Muscle of back (tissue), 11 donors: Measurements from ENCODE around the gene FCAR. TPM values are rescaled to one million over a fixed set of nuclear protein-coding genes. Genes with fewer than 3 reads are reported as not detected.
"Not testable (repeated sequence)": the region's sequence is repeated elsewhere in the genome, so short reads cannot be mapped to it uniquely, and the experiment has no call there.

Experiments used
- DNase-seq, 3 donors: peaks; one replicate each; pipeline versions ENCODE4 v3.0.0 to v3.0.0-alpha.2; 2013
- polyA plus RNA-seq, 10 donors: library from polyadenylated mRNA; unstranded; fragments of 120-200 nt; gene quantifications; one replicate each; pipeline ENCODE4 v1.2.1, GENCODE V29; 2013; ENCODE audit not compliant: insufficient read length in 10 of 10

Gene FCAR
- polyA plus RNA-seq, 10 donors = 0.12 to 0.67 (median 0.41) TPM; not detected in 1

DNA sequence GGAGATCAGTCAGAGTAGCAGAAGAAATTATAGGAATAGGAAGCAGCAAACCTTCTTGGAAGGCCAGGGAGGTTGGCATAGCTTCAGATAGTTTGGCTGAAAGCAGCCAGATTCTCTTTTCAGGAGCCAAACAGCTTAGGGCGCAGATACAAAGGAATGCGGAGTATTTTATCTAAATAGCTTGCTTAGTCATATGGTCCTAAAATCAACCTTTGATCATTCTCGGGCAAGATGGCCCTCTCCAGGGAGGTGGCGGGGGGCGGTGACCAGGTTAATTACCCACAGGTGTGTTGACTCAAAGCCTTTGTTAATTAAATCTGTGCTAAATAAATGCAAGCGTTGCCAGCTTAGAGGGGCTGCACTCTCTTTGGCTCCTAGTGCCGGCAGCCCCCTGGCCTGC, 19.4 kb downstream of the FCAR start:
- no peak for DNase-seq

- not testable (repeated sequence) for DNase-seq
These were observed 20.1 kb downstream of the FCAR start for GRCh38 chr19:54894106-54894505.

DNA sequence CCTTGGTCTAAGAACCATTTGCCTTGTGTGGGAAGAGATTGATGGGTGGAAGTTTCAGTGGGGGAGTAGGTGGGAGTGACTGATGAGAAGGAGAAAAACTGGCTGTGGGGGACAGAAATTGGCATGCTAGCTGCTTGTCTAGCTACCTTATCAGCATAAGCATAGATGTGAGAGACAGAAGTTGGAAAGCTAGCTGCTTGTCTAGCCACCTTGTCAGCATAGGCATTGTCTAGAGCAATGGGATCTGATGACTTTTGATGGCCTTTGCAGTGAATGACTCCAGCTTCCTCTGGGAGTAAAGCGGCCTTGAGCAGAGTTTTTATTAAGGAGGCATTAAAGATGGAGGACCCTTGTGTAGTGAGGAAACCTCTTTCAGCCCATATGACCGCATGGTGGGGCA, 22.0 kb downstream of the FCAR start:
- DNase-seq = no peak

- DNase-seq = not testable (repeated sequence)
These were observed 24.6 kb downstream of the FCAR start for GRCh38 chr19:54898685-54899084.

- DNase-seq = not testable (repeated sequence)
These were observed 25.6 kb downstream of the FCAR start for GRCh38 chr19:54899646-54900045.

DNA sequence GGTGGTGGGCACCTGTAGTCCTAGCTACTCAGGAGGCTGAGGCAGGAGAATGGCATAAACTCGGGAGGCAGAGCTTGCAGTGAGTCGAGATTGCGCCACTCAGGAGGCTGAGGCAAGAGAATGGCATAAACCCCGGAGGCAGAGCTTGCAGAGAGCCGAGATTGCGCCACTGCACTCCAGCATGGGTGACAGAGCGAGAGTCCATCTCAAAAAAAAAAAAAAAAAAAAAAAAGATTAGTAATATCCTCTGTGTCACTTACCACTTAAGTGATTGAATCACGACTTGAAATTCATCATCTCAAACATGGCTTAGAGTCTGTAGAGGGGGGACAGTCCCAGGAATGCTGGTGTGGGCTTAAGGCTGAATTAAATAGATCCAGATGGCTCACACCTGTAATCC, 27.1 kb downstream of the FCAR start:
- not testable (repeated sequence) for DNase-seq

DNA sequence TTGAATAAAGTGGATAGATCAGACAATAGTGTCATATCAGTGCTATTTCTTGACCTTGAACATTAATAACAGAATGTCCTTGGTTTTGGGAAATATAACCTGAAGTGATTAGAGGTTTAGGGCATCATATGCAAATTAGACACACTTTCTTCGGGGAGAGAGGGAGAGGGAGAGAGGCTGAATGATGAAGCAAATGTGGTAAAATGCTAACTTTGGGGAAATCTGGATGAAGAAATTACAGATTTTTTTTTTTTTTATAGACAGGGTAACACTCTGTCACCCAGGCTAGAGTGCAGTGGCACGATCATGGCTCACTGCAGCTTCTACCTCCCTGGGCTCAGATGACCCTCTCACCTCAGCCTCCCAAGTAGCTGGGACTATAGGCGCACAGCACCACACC, 28.0 kb downstream of the FCAR start:
- DNase-seq = no peak

DNA sequence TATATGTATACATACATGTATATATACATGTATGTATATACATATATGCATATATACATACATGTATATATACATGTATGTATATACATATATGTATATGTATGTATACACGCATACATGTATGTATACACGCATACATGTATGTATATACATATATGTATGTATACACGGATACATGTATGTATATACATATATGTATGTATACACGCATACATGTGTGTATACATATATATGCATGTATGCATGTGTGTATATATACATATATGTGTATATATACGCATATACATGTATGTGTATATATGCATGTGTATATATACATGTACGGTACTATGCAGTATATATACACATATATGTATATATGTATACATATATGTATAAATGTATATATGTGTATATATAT, 29.3 kb downstream of the FCAR start:
- DNase-seq = no peak

- DNase-seq = not testable (repeated sequence)
These were observed 30.2 kb downstream of the FCAR start for GRCh38 chr19:54904261-54904660.

DNA sequence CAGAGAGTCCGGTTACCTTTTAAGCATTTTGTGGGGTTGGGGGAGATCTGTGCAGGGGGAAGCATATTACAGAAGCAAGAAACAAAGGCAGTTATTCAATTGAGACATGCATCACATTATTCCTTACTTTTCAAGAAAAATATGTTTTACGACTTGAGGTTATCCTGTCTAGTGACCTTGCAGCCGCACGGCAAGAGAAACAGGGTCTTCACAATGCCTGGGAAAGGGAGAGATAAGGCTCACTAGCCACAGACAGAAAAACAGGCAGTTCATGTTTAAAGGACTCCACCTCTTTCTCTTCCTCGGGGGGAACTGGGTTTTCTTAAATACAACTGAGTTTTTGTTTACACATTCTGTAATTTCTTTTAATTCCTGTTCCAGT, 31.4 kb downstream of the FCAR start:
- DNase-seq = no peak

DNA sequence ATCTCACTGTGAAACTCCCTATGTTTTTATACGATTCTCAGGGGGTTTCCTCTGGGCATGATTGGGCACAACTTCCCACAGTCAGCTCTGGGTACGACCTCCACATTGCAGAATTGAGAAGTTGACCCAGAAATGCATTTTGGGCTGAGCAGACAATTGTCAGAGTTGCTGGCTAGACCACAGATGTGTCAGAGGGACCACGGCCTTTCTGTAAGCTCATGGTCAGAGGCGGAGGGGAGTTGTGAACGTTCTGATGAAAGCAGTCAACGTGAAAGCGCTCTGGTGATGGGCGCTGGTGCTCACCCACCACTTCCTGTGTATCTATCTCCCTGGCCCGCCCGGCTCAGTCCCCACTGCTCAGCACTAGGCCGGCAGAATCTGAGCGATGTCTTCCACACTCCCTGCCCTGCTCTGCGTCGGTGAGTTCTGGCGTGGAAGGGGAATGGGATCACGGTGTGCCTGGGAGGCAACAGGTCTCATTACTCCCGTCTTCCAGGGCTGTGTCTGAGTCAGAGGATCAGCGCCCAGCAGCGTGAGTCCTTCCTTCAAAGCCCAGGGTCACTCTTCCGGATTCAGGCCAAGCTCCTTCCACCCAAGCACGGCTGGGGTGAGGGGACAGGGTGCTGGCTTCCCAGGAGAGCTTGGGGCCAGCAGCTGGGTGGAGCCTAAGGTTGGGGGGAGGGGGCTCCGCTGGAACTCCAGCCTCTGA, 31.9 kb downstream of the FCAR start, which contains the start of gene NCR1:
Gene NCR1, plus strand, starts transcription at position 346 of the 709 bp plus-strand sequence. Its CDS starts 40 bp downstream, at position 386.
- DNase-seq = no peak

GRCh38 chr19:54906819-54907218, 32.8 kb downstream of the FCAR start:
- DNase-seq = no peak

GRCh38 chr19:54907899-54908298, 33.9 kb downstream of the FCAR start:
- not testable (repeated sequence) for DNase-seq

- DNase-seq = peak in 1 of 3 donors; percentile 2
These were observed 42.8 kb downstream of the FCAR start for GRCh38 chr19:54916822-54917221.

DNA sequence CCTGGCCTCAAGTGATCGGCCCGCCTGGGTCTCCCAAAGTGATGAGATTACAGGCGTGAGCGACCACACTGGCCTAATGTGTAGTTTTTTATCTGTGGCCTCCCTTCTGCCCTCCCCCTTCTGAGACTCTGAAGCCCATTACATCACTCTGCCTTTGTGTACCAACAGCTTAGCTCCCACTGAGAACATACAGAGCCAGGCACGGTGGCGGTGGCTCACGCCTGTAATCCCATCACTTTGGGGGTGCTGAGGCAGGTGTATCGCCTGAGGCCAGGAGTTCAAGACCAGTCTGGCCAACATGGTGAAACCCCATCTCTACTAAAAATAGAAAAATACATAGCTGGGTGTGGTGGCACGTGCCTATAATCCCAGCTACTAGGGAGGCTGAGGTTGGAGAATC, 44.5 kb downstream of the FCAR start:
- no peak for DNase-seq

- DNase-seq = not testable (repeated sequence)
These were observed 45.9 kb downstream of the FCAR start for GRCh38 chr19:54919646-54920563.

GRCh38 chr19:54921082-54921481, 47.0 kb downstream of the FCAR start:
- no peak for DNase-seq

GRCh38 chr19:54923276-54923675, 49.2 kb downstream of the FCAR start:
- no peak for DNase-seq

GRCh38 chr19:54928299-54928698, 54.3 kb downstream of the FCAR start:
- no peak for DNase-seq

DNA sequence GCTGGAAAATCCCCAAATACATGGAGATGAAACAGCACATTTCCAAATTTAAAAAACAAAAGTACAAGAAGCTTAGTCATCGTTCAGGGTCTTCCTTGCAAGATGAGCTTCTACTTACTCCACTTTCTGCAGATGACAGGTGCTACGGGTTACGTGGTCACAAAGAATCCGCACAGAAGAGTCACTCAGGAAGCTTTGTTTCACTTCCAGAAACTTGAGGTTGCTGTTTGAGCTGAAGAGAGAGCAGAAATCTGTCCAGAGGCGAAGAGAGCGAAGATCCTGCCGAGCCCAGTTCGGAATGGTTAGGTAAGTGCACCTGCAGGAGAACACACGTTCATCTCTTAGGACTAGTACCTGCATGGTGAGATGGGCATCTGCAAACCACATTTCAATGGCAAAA, 63.9 kb downstream of the FCAR start:
- DNase-seq = no peak

- no peak for DNase-seq
These were observed 64.9 kb downstream of the FCAR start for GRCh38 chr19:54938906-54939305.

GRCh38 chr19:54939538-54939937, 65.5 kb downstream of the FCAR start:
- not testable (repeated sequence) for DNase-seq
